HG02763 (cell line): ENCODE measurements around the gene ANKRD40CL.

Source experiments
- ATAC-seq: cut with Tn5 transposase; IDR thresholded peaks from one replicate; pipeline ENCODE4 v1.9.1; 2021; ENCODE audit warnings: mild to moderate bottlenecking, moderate library complexity; ENCODE audit not compliant: unreplicated experiment

The ANKRD40CL gene

DNA sequence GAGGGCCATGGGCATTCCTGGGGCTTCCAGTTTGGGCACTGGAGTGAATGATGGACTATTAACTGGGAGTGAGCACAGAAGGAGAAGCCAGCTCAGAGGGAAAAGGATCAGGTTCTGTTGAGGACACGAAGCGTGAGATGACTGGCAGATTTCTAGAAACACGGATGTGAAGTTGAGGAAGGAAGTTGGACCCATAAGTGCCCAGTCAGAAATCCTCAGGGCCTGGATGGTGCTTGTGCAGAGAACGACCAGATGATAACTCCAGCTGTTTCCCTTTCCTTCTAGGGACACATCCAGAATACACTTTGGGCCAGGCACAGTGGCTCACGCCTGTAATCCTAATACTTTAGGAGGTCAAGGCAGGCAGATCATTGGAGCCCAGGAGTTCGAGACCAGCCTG lies 23.3 kb upstream of the ANKRD40CL start:
- ATAC-seq: no peak

DNA sequence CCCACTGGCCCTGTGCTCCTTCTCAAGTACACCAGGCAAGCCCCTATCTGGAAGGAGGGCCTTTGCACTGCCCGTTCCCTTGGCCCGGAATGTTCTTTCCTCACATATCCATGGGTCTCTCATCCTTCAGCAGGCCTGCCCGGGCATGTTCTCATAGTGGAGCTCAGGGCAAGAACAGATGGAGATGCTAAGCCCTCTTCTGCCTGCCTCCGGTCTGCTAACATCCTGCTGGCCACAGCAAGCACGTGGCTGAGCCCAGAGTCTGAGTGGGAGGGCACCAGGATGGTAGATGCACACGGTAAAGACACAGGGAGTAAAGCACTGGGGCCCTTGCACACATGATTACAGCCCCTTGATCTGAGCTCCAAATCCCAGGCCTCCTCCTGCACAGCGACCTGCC lies 19.8 kb upstream of the ANKRD40CL start:
- no peak for ATAC-seq

DNA sequence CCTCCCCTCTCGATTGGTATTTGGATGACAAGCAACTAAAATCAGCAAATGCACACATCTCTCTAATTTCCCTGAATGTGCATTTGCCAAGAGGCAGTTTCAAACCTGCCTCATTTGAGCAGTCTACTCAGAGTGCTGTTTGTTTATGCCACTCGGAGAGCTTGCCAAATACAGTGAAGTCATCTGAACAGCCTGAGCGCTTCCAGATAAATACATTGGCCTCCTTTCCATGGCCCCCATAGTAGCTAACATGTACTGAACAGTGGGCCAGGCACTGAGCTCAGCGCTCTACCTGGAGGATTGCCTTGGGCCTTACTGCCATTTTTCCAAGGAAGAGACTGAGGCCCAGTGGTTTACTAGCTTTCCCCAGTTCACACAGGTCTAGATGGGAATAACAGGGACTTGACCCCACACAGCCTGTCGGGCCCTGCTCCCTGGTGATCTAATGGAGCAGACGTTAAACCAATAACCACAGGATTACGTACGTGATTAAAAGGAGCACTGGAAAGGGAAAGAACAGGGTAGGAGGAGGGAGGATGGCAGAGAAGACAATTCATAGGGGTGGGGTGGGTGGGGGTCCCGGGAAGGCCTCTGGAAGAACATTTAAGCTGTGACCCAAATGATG lies 18.7 kb upstream of the ANKRD40CL start:
- ATAC-seq: no peak

DNA sequence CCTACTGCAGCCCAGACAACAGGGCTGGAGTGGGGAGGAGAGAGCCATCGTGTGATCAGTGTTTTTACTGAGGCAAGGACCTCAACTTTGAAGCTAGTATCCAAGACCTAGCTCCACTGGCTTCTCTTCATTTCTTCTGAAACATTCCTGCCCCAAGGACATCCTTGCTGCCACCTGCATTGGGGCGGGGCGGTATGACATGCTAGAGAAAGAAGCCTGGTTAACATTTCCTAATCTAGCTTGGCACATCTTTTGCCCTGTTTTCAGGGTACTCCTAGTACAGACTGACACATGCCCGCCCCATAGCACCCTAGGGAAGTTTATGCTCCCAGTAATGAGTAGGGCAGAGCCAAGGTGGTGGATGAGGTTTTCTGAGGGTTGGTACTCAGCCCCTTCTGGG lies 17.8 kb upstream of the ANKRD40CL start:
- ATAC-seq: no peak

DNA sequence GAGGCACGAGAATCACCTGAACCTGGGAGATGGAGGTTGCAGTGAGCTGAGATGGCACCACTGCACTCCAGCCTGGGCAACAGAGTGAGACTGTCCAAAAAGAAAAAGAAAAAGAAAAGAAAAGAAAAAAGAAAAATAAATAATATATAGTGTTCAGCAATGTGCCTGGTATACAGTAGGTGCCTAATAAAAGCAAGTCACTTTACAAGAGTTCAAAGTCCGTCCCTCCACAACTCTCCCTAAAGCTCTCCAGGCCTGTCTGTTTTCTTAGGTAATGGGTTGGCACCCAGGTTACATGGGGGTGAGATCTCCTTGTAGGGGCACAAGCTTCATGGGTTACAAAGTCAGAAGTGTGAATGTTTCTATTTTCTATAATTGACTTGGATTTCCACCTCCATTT lies 16.6 kb upstream of the ANKRD40CL start:
- ATAC-seq: no peak

DNA sequence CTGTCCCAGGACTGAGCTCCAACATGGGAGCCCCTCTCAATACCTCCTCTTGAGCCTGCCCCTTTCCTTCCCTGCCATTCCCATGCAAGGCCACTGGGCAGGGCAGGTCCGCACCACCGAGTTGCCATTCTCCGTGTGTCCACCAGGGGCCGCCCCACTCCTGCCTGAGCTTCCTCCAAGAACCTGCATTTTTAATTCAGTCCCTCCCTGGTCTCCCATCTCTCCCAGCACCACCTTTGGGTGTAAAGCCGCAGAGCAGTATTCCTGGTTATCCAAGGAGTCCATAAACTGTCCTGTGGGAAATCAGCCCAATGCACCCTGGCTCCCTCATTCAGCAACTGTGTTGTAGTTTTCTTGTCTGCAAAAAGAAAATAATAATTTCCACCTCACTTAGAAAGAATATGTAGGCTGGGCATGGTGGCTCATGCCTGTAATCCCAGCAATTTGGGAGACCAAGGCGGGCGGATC lies 15.9 kb upstream of the ANKRD40CL start:
- no peak for ATAC-seq

DNA sequence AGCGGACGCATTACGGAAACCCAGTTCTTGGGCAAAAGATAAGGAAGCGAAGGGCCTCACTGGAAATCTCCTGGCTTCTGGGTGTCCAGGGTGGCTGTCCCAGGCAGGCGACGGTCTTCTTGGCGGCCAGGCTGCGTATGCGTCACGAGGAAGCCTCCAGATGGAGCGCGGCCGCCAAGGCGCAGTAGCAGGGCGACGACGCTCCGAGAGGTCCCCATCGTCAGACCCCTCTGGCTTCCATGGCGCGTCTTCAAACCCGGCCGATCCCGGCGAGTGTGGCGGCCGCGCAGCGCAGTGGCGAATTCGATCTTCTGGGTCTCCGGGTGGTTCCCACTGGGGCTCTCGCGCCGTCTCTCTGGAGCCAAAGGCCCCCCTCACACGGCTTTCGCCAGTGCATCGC lies 13.8 kb upstream of the ANKRD40CL start:
- ATAC-seq: no peak

DNA sequence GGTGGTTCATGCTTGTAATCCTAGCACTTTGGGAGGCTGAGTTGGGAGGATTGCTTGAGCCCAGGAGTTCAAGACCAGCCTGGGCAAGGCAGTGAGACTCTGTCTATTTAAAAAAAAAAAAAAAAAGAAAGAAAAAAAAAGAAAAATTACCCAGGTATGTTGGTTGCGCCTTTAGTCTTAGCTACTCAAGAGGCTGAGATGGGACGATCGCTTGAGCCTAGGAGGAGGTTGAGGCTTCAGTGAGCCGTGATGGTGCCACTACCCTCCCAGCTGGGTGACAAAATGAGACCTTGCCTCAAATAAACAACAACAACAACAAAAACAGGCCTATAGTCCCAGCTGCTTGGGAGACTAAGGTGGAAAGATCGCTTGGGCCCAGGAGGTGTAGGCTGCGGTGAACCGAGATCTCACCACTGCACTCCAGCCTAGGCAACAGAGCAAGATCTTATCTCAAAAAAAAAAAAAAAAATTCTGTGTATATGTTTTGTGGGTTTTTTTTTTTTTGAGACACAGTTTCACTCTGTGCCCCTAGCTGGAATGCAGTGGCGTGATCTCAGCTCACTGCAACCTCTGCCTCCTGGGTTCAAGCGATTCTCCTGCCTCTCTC lies 12.5 kb upstream of the ANKRD40CL start:
- ATAC-seq: no peak

DNA sequence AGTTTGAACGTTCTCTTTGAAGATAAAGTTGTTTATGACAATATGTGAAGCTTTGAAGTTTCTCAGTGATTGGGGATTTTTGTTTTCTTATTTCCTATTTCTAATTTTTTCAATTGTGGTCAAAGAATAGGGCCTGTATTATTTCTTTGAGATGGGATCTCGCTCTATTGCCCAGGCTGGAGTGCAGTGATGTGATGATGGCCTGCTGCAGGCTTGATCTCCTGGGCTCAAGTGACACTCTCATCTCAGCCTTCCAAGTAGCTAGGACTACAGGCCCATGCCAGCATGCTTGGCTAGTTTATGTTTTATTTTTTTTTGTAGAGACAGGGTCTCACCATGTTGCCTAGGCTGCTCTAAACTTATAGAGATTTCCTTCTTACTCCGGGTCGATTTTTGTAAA lies 11.7 kb upstream of the ANKRD40CL start:
- no peak for ATAC-seq

DNA sequence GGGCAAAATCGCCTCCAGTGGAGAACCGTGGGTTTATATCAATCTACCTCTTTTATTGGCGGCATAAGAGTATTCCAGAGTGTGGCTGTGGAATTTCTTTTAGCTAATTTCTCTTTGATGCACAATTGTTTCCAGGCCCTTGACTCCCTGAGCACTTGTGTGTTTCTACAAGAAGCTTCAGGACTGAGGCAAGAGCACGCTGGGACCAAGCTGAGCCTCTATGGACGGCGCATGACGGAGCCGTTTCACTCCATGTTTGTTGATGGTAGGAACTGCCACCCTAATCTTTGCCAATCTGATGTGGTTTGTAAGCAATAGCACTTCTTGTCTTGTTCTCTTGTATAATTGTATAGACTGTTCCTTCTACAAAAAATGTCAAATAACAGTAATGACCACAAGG lies 11.2 kb upstream of the ANKRD40CL start:
- no peak for ATAC-seq

DNA sequence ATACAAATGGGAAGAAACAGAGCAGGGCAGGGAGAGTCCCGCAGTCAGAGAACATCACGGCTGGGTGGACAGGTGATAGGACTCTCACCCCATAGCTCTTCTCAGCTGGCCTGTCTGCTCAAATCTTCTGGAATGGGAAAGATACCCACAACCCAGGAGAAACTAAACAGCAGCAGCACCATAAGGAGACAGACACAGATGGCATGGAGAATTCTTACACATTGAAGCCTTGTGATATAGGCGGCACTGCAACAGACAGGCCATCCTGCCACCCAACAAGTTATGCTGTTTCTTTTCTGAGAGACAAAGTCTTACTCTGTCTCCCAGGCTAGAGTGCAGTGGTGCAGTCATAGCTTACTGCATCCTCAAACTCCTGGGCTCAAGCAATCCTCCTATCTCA lies 8.6 kb upstream of the ANKRD40CL start:
- no peak for ATAC-seq

DNA sequence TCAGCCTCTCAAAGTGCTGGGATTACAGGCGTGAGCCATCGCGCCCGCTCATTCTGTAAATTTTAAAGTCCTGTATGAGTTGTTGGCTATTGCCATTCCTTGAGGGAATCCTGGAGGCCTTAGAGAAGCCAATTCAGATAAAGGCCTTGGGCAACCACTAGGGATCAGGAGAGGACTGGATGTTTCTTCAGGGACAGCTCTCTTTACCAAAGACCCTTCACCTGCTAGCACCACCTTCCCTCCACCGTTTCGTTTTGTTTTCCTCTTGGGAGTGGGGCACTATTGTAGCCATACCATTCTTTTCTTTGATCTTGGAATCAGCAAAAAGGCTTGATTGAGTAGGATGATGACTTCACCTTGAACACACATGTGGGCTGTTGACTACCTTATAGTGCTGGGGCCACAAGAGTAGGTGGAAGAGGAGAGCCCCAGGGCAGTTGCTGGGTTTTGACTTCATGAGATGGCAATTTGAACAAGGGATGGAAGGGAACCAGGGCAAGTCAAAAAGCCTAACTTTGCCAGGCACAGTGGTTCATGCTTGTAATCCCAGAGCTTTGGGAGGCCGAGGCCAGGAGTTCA lies 7.0 kb upstream of the ANKRD40CL start:
- no peak for ATAC-seq

DNA sequence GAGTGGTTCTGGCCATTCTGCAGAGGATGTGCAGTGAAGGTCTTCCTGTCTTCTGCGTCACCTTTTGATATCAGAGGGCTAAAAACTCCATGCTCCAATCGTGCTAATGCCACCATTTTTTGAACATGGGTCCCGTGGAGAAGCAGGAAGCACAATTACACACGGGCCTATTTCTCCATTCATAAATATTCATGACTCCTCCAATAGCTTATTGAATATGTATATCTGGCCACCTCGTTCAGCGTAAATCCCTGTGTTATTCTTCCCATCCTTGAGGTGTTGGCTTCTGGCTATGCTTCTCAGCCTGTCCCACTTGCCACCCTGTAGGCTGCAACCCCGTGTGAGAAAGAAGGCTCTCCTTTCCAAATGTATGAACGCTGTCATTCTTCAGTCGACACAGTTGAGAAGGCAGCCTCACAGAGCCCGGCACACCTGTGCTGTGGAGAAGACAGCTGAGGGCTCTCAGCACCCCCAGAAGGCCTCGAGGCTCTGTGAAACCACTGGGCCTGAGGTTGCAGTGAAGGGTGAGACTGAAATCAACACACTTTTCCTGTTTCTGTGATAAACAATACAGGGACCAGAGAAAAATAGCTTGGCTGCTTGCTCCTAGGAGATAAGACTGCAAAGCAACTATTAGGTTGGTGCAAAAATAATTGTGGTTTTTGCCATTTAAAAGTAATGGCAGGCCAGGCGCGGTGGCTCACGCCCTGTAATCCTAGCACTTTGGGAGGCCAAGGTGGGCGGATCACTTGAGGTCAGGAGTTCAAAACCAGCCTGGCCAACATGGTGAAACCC lies 4.9 kb upstream of the ANKRD40CL start:
- ATAC-seq: no peak

DNA sequence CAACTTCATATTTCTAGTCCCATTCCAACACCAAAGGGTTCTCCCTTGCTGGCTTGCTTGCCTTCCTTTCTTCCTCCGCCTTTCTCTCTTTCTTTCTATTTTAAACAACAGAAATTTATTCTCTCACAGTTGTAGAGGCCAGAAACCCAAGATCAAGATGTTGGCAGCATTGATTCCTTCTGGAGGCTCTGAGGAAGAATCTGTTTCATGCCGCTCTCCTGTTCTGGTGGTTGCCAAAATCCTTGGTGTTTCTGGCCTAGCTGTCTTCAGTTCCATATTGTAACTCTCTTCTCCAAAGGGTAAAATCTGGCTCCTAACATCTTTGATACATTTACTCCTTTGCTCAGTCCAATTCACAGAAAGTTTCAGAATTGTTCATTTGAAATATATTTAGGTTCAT lies 3.0 kb upstream of the ANKRD40CL start:
- no peak for ATAC-seq

DNA sequence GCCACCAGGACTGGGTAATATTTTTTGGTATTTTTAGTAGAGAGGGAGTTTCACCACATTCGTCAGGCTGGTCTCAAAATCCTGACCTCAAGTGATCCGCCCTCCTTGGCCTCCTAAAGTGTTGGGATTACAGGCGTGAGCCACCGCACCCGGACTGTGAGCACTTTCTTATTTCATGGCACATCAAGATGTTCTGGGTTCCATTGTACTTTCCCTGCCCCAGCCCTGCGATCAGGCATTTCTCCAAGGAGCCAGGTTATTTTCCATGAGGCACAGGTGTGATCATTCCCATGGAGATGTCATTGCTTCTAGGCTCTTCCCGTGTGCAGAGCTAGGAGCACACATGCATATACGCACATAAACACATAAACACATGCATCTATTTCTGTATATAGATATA lies 2.6 kb upstream of the ANKRD40CL start:
- ATAC-seq: no peak

DNA sequence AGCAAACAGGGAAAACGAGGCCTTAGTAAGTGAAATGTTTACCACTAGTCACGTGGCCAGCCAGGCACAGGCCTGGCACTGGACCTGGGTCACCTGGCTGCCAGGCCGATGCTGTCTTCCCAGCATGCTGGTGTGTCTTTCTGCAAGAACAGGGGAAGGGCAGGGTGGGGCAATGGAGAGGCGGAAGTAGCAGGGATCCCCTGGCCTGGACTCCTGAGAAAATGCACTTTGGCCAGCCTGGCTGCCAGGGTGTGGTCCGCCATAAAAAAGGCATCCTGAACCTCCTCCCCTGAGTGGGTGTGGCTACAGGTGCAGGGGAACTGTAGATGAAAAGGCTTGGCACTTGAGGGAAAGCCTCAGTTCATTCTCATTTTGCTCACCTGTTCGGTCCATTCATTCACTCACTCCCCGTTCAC lies 1.0 kb upstream of the ANKRD40CL start:
- ATAC-seq: no peak

DNA sequence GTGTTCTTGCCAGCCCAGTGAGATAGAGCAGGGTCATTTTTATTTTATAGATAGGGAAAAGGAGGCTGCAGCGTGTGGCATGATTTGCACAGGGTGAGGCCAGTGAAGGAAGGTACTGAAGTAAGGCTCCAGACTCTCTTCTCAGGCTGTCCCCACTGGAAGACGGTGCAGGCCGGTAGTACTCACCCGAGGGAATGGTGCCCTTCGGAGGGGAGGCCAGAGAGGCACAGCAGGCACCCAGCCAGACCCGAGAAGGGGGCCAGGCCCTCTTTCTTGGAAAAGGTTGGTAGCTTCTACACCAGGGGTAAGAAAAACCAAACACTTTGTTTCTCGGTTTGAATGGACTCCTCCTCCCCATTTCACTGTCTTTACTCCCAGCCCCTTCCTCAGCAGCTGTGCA lies 288 bp downstream of the ANKRD40CL start:
- no peak for ATAC-seq

DNA sequence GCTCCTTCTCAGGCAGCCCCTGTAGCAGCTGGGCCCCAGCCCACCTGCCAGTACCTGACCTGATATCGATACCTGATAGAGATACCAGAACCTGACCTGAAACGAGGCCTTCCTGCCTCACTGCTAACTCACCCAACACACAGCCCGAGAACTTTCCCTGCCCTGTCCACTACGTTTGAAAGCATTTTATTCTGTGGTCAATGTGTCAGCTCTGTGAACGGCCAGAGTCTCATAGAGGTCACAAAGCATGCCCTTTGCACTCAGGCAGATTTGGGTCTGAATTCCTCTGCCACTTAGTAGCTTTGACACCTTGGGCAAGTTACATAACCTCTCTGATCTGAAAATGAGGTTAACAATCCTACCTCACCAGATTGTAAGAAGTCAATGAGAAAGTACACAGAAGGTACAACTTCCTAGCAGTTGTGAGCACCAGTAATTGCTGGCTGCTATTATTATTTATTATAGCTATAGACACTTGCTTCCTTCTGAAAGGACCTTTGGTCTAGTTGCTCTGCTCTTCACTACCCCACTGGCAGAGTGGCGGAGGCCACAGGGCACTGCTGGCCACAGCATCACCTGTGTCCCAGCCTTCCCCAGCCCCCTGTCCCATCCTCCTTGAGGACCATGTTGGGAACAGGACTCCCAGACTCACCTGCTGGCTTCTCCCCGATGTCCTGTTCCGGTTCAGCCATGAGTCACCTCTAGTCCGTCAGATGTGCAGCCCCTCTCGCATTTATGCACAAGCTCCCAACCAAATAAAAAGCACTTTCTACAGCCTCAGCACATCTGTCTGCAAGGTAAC lies 895 bp downstream of the ANKRD40CL start:
- ATAC-seq: no peak

DNA sequence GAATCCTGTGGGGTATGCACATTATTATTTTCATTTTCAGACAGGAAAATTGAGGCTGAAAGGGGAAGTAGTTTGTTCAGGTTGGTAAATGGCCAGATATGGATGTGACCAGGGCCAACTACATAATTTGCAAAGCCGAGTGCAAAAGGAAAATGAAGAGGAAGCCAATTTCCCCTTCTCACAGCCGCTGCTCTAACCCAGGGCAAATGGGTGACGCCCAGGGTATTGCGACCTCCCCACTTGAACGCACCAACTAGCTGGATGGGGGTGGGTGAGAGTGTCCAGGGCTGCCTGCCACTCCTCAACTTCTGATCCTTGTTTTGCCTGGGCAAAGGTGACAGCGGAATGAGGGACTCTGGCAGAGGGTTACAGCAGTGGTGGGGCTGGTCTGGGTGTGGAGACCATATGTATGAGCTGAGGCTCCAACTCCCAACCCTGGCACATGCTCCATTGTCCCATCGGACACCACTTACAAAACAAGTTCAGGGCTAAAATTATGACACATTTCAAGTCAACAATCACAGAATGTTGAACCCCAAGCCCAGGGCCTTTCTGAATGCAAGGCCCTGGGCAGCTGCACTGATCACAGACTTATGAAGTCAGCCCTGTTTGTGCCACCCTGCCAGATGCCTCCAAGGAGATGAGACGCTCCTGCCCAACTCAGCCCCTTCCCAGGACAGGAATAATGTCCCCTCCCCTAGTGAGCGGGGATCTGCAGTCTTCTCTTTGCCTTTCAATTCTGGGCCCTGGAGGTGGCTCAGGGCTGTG lies 1.7 kb downstream of the ANKRD40CL start:
- ATAC-seq: no peak

DNA sequence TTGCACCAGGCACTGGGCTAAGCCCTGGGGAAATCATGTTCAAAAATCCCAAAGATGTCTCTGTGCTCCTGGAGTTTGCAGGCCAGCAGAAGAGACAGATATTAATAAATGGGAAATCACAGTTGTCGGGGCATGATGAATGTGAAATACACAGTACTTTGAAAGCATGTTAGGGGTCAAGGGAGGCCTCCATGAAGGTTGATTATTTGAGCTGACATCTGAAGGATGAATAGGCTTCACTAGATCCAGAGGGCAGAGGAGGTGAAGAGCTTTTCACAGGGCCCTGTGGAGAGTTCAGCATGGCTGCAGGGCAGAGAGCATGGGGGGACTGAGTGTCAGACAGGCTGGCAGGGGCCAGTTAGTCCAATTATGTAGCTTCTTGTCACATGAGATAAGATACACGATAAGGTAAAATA lies 2.6 kb downstream of the ANKRD40CL start:
- ATAC-seq: no peak
